ENCODE results near the gene TMEM201.

TMEM201 gene

DNA sequence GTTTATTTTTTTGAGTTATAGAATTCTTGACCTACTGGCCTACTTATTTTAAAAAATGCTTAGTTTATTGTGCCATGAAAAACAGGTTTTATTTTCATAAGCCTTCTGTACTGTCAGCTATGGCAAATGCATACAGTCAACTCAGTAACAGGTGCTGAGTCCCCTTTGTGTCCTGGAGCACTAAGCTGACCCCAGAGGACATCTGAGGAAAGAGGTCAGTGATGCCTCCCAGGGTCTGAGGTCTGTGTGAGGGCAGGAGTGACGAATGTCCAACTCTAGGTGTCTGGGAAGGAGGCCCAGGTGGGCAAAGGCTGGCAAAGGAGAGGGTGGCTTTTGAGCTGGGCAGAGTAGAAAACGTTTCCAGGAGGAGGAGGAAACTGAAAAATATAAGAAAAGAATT lies 7.8 kb upstream of the TMEM201 start:
- no peak for DNase-seq

DNA sequence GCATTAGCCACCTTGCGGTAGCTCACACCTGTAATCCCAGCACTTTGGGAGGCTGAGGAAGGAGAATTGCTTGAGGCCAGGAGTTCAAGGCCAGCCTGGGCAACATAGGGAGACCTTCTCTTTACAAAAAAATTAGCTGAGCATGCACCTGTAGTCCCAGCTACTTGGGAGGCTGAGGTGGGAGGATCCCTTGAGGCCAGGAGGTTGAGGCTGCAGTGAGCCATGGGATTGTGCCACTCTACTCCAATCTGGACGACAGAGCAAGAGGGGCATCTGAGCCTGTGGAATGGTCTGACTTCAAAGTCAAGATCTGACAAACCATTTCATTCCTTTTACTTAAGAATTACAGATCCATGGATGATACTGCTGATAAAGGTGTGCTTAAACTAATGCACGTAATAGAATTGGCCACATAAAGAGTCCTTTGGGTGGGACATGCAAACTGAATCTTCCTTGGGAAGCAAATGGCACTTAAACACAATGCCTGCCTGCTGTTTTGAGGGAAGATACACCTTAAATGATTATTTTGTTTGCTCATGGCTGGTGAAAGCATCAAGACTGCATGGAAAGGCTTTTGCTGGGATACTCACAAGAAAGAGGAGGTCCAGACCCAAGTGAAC lies 2.5 kb upstream of the TMEM201 start:
- no peak for DNase-seq

DNA sequence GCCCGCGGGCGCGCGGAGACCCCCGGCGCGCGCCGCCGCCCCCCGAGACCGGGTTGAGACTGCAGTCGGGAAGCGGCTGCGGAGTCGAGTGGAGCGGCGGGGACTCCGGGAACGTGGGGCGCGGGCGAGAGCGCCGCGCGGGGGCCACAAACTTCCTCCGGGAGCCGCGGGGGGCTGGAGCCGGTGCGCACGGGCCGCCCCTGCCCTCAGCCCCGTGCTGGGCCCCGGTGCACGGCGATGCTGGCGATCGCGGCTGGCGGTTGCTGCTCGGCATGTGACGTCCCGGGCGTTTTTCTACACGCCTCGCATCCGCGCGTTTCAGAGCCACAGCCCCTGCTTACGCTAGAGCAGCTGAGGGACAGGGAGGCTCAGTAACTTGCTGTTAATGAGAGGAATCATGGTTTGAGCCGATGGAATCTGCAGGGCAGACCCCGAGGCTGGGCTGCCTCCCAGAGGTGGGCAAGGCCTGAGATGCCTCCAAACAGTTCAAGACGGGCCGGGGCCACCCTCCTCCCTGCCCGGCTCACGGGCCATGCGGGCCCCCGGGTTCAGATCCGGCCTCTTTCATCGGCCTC lies 520 bp downstream of the TMEM201 start:
- DNase-seq, result peak; percentile 20

DNA sequence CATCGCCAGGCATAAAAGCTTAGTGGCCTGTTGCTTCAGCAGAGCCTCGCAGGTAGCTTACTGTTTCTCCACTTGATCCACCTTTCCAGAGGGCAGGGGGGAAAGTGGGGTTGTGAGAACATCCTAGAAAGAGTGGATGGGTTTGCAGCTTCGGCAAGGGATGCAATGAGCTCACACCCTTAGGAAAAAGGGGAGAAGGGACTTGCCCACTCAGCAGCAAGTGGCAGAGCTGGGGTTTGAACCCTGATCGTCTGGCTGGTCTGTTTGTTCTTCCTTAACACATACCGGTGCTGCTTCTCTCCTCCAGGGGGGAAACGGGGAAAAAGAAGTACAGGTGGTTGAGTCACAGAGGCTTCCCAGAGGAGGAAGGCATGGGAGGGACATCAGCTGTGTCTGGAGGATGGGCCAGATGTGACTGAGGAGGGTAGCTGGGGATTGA lies 1.0 kb downstream of the TMEM201 start:
- DNase-seq, result no peak

DNA sequence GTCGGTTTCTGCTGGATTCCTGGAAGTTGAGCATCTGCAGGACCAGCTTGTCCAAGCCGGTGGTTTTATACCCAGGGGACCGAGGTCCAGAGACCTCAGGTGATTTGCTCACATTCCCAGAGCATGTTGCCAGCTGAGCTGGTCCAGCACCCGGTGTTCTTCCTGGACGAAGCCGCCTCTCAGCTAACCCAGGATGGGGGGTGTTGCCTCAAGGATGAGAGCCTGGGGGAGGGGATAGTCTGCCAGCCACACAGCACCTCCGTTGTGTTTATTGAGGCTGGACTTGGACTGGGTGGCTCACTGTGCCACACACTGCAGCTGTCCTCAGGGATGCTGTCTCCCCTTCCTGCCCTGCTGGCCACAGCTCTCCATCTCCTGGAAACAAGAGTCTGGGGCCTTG lies 1.5 kb downstream of the TMEM201 start:
- DNase-seq, result no peak

DNA sequence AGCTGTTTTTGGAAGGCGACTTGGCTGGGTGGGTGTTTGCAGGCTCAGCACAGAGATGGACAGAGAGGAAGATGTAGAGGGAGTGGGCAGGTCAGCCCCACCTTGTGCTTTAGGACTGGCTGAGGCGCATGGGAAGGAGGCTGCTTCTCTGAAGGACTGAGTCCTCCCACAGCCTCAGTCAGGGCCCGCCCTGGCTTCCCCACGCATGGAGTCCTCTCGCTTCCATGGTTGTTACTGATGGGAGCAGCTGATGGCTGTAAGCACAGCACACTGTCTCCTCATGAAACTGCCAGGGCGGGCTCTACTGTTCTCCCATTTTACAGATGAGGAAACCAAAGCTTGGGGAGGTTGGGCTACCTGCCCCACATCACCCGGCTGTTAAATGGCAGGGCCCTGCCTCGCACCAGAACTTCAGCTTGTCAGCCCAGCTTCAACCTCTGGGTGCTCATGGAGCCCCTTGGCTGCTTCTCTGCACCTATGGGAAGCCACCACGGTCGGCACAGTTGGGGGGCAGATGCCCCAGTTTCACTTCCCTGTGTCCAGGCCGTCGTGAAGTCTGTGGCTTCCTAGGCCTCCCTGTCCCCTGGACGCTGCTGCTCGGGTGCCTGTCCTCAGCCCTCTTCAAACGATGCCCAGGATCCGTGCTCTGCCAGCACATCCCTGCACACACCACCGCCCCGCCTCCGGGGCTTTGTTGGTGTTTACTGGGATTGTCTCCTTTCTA lies 2.4 kb downstream of the TMEM201 start:
- no peak for DNase-seq

DNA sequence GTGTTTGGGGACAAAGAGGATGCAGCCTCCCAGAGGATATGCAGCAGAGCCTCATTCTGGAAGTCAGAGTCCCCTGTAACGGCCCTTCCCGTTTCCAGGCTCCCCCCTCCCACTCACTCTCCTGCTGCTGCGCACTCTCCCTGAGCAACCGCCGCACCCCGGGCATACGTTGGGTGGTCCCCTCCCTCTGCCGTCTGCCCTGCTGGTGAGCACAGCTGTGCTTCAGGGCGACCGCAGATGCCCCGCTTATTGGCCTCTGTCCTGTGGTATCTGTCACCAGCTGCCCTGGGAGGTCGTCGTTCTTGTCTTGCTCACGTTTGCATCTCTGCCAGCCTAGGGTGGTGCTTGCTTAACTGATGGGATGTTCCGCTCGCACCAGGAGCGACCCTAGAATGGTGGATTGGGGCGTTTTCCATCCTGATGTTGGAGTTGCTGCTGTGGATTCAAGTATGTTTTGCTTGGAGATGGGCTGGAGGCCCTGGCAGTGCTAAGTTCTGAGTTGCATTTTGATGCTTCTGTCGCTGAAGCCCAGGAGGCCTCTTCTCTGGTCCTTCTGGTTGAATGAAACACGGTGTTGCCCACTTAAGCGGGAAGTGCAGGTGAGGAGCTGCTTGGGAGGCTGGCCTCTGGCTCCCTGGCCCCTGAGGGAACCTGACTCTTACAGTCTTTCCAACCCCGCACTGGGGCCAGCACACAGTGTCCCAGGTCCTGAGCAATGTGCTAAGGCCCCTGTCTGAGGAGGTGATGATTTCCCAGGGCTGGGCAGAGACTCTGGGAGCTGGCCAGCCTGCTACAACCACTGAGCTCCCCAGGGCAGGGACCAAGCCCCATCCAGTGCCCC lies 3.2 kb downstream of the TMEM201 start:
- no peak for DNase-seq

DNA sequence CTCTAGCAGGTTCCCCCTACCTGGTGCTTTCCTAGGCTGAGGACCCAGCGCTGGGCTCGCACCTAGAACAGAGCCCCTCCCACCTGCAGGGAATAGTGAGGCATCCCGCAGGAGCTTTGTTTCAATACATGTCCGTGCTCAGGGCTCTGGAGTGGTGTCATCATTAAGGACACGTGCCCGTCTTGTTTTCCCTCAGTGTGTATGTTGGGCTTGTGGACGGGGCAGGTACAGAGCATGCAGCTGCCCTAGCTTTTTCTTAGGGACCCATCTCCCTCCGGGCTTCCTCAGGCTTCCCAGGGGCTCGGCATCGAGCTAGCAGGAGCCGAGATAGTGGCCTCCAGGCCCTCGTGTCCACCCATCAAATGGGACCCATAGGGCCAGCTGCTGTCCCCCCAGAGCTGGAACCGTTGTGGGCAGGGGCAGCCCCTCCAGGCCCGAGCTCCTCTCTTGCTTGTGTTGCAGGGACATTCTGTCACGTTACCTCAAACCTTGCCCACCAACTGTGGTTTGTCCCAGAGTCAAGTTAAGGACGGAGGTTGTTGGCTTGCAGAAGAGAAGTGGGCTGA lies 3.9 kb downstream of the TMEM201 start:
- no peak for DNase-seq

DNA sequence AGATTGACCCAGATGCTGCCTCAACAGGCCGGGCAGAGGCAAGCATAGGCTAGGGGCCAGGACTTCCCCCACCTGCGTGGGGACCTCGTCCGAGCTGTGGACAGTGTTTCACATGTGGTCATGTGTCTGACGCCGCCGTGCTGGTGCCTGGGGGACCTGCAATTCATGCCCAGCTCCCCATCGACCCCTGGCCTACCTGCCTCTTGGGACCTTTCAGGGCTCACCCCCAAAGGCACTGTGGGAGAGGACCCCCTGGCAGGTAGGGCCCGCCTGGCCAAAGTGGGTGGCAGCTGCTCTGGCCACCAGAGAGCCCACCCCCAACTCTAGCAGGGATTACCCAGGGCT lies 4.4 kb downstream of the TMEM201 start:
- DNase-seq, result no peak

DNA sequence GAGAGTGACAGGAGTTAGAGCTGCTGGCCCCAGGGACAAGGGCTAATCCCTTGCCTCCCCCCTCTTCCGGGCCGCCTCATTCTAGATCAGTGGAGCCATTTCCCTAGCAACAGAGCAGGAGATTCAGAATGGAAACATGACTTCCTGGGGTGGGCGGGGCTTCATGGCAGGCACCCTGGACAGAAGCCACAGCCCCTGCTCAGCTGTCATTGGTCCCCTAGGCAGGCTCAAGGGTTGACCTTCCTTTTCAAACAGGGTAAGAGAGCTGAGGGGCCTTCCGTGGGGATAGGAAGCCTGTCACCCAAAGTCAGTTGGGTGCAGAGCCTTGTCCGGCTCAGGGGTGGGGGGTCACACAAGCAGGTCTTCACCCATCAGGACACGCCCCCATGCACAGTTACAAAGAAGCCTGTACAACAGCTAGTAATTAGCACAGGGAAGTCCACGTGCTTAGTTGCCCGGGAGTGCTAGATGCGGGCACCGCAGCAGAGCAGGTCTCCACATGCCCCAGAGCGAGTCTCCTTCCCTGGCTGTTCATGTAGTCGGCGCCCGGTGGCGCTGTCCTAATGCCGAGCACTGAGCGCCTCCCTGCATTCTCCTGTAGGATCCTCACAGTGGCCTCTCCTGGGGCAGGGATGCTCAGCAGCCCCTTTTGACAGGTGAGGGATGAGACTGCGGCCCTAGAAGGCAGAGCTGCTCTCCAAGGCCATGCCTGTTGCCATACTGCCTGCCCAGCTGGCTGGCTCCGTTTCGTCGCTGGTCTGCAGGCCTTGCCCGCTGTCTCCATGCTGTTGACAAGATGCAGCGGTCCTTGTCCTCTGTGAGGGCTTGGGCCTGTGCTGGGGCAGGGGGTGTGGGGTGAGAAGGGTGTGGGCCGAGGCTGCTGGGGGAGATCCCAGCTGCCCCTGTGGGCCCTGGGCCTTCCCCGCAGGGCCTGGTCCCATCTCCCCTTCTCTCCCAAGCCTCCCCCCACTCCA lies 5.1 kb downstream of the TMEM201 start:
- no peak for DNase-seq

DNA sequence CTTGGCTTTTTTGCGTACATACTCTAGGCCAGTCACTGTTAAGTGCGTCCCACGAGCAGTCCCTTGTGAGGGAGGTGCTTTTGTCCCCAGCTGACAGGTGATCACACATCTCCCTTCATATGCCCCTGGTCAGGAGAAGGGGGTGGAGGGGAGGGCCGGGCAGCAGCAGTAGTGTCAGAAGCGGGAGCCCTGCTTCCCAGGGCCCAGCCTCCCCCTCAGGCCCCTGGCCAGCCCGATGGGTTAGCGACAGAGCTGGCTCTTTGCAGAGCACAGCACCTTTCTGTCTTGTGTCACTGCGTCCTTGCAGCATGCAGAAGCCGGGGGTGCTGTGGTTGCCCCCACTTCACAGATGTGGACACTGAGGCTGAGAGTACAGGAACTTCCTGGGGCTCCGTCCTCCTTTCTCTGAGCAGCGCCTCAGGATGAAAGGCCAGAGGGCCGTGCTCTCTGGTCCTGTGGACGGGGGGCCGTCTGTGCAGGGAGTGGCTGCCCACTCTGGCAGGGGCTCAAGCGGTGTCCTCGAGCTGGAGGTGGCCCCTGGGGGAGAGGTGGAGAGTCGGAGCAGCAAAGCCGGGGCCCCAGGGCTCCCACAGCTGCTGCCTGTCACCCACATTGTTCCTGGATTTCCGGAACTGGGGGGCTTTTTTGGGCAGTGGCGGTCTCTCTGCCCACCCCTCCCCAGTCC lies 5.9 kb downstream of the TMEM201 start:
- no peak for DNase-seq

DNA sequence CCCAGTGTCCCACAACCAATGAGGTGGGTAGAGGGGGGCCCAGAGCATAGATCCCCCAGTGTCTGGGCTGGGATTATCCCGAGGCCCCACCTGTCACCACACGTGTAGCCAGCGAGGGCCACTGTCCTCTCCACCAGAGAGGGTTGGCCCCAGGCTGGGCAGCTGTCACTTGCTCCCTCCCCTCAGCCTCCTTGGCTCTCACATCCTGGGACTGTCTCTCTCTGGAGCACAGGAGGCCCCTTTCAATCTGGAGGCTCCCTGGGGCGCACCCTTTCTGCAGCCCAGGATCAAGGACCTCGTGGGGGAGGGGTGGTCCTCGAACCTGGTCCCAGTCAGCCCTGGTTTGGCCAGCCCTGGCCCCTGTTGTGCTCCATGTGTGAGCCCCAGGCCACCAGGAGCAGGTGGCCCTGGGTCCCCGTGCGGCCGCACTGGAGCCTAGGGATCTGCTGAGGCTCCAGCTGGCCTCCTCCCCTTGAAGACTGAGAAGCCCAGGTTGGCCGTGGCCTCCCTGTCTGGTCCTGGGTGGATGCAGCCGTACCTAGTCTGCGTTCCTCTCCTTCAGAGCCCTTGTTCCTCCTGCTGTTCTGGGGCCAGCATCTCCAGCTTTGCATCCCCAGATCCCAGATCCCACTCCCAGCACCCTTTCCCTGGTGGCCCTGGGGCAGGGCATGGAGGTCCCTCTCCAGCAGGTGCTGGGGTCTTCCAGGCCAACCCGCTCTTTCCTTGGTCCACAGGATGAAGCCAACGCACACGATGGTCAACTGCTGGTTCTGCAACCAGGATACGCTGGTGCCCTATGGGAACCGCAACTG lies 6.7 kb downstream of the TMEM201 start:
- no peak for DNase-seq

DNA sequence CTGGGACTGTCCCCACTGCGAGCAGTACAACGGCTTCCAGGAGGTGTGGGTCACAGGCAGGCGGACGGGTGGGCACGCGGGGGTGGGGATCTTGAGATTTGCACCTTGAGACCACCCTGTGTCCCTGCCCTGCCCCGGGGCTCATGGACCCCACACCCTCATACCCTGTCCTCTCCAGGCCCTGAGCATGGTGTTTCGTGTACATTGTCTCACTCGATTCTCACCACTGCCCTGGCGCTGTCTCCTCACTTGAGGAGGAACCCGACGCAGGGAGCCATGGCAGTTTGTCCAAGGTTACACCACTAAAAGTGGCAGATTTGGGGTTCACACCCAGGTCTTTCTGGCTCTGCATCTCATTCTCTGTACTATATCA lies 7.2 kb downstream of the TMEM201 start:
- no peak for DNase-seq

DNA sequence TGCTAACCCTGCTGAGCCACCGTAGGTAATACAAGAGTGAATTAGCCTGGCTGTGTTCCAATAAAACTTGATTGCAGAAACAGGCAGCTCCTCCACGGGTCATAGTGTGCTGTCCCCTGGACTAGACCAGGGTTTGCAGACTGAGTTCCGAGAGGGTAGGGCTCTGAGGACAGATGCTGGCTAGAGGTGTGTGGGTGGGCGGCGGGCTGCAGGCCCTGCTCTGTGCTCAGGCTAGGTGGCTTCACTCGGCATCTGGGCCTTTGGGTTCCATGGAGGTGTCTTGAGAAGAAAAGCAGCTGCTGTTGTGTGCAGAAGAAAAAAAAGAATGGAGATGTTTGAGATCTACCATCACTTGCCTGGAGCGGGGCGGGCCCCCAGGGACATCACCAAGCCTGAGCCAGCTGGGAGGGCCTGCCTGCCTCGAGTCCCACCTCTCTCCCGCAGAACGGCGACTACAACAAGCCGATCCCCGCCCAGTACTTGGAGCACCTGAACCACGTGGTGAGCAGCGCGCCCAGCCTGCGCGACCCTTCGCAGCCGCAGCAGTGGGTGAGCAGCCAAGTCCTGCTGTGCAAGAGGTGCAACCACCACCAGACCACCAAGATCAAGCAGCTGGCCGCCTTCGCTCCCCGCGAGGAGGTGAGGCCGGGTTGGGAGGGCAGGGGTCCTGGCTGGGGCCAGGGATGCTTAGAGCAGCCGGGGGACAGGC lies 7.9 kb downstream of the TMEM201 start:
- DNase-seq, result no peak

DNA sequence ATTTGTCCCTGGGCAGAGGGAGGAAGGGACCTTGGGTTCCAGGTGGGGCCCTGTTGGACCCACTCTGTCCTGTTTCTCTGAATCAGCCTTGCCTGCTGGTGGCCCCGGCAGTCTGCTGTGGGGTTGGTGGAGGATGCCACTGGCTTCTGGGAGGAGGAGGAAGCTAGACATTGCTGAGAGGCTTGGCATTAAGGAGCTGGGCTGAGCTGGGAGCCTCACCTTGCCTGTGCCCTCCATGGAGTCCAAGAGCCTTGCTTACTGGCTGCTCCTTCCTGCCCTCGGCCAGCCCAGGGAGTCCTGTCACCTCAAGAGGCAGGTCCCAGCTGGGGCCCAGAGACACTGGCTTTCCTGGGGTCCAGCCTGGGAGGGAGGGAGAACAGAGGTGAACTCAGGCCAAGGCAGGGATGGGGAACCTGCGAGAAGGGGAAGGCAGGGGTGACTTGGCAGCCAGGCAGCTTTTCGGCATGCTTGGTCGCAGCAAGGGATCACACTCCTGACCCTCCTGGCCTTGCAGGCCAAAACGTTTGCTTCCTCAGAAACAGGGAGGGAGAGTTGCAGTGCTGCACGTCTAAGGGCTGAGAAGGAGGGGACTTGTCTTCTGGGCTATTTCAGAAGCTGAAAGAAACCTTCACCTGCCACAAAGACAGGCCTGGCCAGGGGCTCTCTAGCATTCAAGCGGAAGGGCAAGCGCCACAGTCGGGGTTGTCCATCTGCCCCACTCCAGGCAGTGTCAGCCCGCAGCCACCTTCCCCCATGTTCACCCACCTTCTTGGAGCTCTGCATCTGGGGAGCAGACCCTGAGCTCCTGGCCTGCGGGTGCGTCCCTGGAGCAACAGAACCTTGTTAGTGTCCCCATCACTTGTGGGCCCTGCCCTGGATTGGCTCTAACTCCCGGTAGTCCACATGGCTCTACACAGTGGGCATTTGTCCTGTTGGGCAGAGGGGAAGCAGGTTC lies 8.9 kb downstream of the TMEM201 start:
- no peak for DNase-seq

DNA sequence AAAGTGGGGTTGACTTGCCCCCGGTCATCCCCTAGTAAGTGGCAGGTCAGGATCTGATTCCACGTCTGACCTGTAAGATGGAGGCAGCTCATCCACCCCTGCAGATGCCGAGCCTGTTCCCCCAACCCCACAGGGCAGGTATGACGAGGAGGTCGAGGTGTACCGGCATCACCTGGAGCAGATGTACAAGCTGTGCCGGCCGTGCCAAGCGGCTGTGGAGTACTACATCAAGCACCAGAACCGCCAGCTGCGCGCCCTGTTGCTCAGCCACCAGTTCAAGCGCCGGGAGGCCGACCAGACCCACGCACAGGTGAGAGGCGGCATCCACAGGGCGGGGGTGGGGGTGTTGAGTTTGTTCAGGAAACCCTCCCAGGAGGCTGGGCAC lies 9.6 kb downstream of the TMEM201 start:
- DNase-seq, result no peak

DNA sequence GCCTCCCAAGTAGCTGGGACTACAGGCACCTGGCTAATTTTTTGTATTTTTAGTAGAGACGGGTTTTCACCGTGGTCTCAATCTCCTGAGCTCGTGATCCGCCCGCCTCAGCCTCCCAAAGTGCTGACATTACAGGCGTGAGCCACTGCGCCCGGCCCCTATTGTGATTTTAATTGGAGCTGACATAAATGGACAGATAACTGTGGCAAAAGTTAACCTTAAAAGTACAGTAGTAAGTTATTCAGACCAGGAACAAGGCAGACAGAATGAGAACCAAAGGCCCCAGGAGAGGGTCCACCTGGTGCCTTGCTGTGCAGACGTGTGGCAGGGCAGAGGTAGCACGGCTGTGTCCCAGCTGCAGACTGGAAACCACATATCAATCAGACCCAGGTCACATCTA lies 11.0 kb downstream of the TMEM201 start:
- DNase-seq, result no peak

Data from DMS79 (cell line).